GM19395 (cell line): Measurements from ENCODE around the gene PSEN1.

Experiments
- ATAC-seq: cut with Tn5 transposase; IDR thresholded peaks from one replicate; pipeline ENCODE4 v1.9.1; 2021; ENCODE audit warnings: mild to moderate bottlenecking, moderate library complexity; ENCODE audit not compliant: unreplicated experiment

Gene PSEN1

GRCh38 chr14:73252491-73253322 lies 116.4 kb downstream of the PSEN1 start:
- ATAC-seq = no peak

GRCh38 chr14:73253323-73253610 lies 117.0 kb downstream of the PSEN1 start:
- no peak for ATAC-seq

- ATAC-seq = no peak
Measured at GRCh38 chr14:73253721-73254120, 117.4 kb downstream of the PSEN1 start.

- no peak for ATAC-seq
Measured at GRCh38 chr14:73254247-73255004, 118.1 kb downstream of the PSEN1 start.

- no peak for ATAC-seq
Measured at GRCh38 chr14:73255005-73255400, 118.7 kb downstream of the PSEN1 start.

GRCh38 chr14:73255693-73256225 lies 119.5 kb downstream of the PSEN1 start:
- ATAC-seq = no peak

GRCh38 chr14:73258076-73258475 lies 121.8 kb downstream of the PSEN1 start:
- no peak for ATAC-seq

GRCh38 chr14:73258845-73259611 lies 122.7 kb downstream of the PSEN1 start:
- ATAC-seq = no peak

- ATAC-seq = no peak
Measured at GRCh38 chr14:73259837-73260236, 123.5 kb downstream of the PSEN1 start.

GRCh38 chr14:73260574-73260973 lies 124.3 kb downstream of the PSEN1 start:
- no peak for ATAC-seq

- no peak for ATAC-seq
Measured at GRCh38 chr14:73261075-73261474, 124.8 kb downstream of the PSEN1 start.

- ATAC-seq = no peak
Measured at GRCh38 chr14:73261520-73262426, 125.5 kb downstream of the PSEN1 start.

GRCh38 chr14:73262427-73263183 lies 126.3 kb downstream of the PSEN1 start:
- no peak for ATAC-seq

- ATAC-seq = no peak
Measured at GRCh38 chr14:73263606-73264005, 127.3 kb downstream of the PSEN1 start.

- no peak for ATAC-seq
Measured at GRCh38 chr14:73264080-73264884, 128.0 kb downstream of the PSEN1 start.

- no peak for ATAC-seq
Measured at GRCh38 chr14:73264885-73265720, 128.8 kb downstream of the PSEN1 start.

GRCh38 chr14:73265721-73266046 lies 129.4 kb downstream of the PSEN1 start:
- no peak for ATAC-seq

- ATAC-seq = no peak
Measured at GRCh38 chr14:73266317-73266716, 130.0 kb downstream of the PSEN1 start.
